AG04449 (cell line): Measurements from ENCODE around the gene SOX18.

Experiments used
- CTCF ChIA-PET: fragments of 350-600 bp; formaldehyde crosslinking; extraction: SDS; loops from one replicate; lab custom pipeline; 2021; ENCODE audit warnings: antibody characterized with exemption; lab: Yijun Ruan, JAX
- POLR2A ChIA-PET: fragments of 400-600, 350-600 bp; formaldehyde crosslinking; extraction: SDS; loops from one replicate; lab custom pipeline; 2020; ENCODE audit warnings: antibody characterized with exemption, inconsistent platforms; lab: Yijun Ruan, JAX
- DNase-seq: peaks from one replicate; pipeline ENCODE4 v3.0.0-alpha.2; 2010; ENCODE audit warnings: low read depth, low spot score
- H3K4me3 ChIP-seq: 2 replicates; pipeline ENCODE4 v1.5.1; 2011; ENCODE audit warnings: low read depth, mild to moderate bottlenecking, control low read depth, low read length
- TF ChIP-seq, protein P1 (sequence below): IDR thresholded peaks from one replicate; pipeline ENCODE4 v1.5.1; 2011; ENCODE audit warnings: mild to moderate bottlenecking, moderate library complexity, low read length, control low read depth, inconsistent platforms; ENCODE audit not compliant: insufficient read depth; ENCODE audit errors: missing control alignments

SOX18 gene

DNA sequence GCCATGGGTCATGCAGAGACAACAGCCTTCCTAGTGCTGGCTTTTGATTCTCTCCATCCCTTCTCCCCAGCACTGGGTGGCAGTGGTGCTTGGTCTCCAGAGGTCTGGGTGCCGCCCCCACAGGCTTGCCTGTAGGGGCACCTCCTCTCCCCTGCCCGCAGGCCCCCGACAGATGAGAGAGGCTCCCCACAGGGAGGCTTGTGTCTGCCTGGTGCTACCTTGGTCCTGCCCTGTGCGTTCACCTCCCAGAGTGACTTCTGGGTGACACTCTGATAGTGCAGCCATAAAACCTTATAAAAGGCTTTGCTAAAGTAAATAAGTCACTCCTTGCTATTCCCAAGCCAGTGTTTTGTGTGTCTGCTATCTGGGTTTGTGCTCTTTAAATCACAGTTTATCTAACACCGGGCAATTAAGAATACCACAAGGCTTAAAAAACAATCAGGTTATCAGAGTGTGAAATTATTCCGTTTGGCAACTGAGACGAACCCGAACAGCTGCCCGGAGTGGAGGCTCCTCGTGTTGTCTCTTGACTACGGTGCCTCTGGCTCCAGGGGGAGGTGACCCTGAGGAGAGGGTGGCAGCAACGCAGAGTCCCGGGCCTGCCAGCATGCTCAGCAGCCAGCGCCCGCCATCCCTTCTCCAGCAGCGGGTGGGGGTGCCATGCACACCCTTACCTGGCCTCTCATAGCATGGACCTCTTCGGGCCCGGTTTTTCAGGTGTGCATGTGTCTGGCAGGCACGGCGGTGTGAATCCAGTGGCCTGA is 18.9 kb downstream of the SOX18 start:
- TF ChIP-seq, protein P1, sequence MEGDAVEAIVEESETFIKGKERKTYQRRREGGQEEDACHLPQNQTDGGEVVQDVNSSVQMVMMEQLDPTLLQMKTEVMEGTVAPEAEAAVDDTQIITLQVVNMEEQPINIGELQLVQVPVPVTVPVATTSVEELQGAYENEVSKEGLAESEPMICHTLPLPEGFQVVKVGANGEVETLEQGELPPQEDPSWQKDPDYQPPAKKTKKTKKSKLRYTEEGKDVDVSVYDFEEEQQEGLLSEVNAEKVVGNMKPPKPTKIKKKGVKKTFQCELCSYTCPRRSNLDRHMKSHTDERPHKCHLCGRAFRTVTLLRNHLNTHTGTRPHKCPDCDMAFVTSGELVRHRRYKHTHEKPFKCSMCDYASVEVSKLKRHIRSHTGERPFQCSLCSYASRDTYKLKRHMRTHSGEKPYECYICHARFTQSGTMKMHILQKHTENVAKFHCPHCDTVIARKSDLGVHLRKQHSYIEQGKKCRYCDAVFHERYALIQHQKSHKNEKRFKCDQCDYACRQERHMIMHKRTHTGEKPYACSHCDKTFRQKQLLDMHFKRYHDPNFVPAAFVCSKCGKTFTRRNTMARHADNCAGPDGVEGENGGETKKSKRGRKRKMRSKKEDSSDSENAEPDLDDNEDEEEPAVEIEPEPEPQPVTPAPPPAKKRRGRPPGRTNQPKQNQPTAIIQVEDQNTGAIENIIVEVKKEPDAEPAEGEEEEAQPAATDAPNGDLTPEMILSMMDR, result no peak
- DNase-seq, result no peak
- no peak overlapping the region for H3K4me3 ChIP-seq
- ChIA-PET CTCF (interaction anchor here (2.7 kb wide), 1 partner anchor 9 kb away, joined by 12 read pairs; no protein-coding TSS in a partner anchor), POLR2A (no interaction called here)

DNA sequence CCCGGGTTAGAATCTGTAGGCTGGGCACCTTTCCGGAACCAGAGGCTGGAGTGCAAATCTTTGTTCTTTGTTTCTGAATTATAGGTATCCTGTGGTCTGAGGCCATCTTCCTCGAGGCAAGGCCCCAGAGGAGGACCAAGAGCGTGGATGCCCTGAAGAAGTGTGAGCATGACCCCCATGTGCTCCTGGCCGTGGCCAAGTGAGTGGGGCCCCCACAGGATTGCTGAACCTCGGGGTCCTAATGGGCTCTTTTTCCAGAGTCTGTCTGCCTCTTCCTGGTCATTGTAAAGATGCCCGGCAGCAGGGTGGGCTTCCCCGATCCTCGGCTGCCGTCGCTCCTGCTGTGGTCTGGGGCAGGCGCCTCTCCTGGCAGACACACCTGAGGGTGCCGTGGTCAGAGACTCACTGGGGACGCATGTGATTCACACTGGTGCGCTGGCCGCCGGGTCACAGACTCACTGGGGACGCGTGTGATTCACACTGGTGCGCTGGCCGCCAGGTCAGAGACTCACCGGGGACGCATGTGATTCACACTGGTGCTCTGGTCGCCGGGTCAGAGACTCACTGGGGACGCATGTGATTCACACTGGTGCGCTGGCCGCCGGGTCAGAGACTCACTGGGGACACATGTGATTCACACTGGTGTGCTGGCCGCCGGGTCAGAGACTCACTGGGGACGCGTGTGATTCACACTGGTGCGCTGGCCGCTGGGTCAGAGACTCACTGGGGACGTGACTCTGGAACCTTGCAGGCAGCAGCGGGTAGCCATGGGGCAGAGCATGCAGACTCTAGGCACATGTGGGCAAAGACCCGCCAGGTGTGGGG is 19.9 kb downstream of the SOX18 start:
- POLR2A ChIA-PET, result no interaction called here
- H3K4me3 ChIP-seq, result no peak overlapping the region
- CTCF ChIA-PET, result interaction anchor here (2.7 kb wide), 1 partner anchor 10 kb away, joined by 12 read pairs; no protein-coding TSS in a partner anchor

DNA sequence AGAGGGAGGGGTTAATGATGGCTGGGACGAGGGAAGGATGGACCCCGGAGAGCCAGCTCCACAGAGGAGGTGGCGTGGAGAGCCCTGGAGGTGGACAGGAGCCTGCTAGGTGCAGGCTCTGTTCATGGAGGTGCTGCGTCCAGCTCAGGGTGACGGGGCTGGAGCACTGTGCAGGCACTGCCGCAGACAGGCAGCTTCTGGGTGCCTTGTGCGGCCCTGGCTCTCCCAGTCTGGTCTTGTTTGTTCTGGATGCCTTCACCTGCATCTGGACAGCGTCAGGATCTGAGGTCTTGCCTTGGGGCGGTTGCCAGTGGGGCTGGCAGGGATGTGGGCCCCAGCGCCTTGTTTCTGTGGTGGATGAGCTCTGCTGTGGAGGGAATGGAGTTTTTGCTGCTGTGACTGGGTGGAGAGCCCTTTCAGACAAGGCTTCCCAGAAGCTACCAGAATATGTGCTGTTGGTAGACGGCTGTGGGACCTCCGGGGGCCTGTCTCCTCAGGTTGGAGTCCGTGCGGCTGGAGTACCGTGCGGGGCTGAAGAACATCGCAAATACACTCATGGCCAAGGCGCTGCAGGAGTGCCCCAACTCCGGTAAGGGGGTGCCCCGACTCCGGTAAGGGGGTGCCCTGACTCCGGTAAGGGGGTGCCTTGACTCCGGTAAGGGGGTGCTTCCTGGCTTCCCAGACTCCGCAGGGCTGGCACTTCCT is 21.3 kb downstream of the SOX18 start:
- H3K4me3 ChIP-seq, result no peak overlapping the region
- TF ChIP-seq, protein P1, result no peak
- POLR2A ChIA-PET, result no interaction called here
- CTCF ChIA-PET, result interaction anchor here (0.7 to 4.8 kb wide), 3 partner anchors 11 to 47 kb away, joined by 4 to 32 read pairs (median 4); partner anchors contain the start of gene PRPF6
- no peak for DNase-seq

More for the DNA sequence above, 19.9 kb downstream of the SOX18 start:
- TF ChIP-seq, protein P1, result no peak
- DNase-seq, result no peak

DNA sequence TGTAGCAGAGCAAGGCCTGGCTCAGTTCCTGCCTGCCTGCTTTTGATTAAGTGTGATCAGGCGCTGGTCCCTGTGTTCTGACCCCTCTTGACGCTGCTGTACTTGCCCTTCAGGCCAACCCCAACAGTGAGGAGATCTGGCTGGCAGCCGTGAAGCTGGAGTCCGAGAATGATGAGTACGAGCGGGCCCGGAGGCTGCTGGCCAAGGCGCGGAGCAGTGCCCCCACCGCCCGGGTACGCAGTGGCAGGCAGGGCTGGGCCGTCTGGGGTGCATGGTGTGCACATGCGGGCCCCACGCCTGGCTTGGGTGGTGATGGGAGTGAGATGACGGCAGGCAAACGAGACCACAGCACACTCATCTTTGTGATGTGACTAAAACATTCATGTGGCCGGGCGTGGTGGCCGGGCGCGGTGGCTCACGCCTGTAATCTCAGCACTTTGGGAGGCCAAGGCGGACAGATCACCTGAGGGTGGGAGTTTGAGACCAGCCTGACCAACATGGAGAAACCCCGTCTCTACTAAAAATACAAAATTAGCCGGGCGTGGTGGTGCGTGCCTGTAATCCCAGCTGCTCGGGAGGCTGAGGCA is 23.5 kb downstream of the SOX18 start:
- TF ChIP-seq, protein P1, result no peak
- POLR2A ChIA-PET, result no interaction called here
- DNase-seq, result no peak
- H3K4me3 ChIP-seq, result no peak overlapping the region
- CTCF ChIA-PET, result interaction anchor here (1.3 to 4.8 kb wide), 3 partner anchors 13 to 94 kb away, joined by 3 to 32 read pairs (median 4); no protein-coding TSS in a partner anchor

- ChIA-PET POLR2A (no interaction called here), CTCF (interaction anchor here (1.3 to 4.8 kb wide), 3 partner anchors 14 to 95 kb away, joined by 3 to 32 read pairs (median 4); no protein-coding TSS in a partner anchor)
- TF ChIP-seq, protein P1, result no peak
Observed at GRCh38 chr20:64025101-64025825, 24.2 kb downstream of the SOX18 start.

More at GRCh38 chr20:64025101-64025825, 24.2 kb downstream of the SOX18 start:
- DNase-seq, result no peak
- H3K4me3 ChIP-seq, result no peak overlapping the region
